Measurements from ENCODE around the gene NRXN2.

NRXN2 gene

GRCh38 chr11:64723117-64723906 lies at the start of gene NRXN2:
NRXN2 (minus strand) TSS chr11:64723197; CDS start chr11:64713699, 9,498 bp downstream.
- DNase-seq (ENCODE audit: low read depth in 3 of 3), result peak; percentile 74 to 87 (median 83)

DNA sequence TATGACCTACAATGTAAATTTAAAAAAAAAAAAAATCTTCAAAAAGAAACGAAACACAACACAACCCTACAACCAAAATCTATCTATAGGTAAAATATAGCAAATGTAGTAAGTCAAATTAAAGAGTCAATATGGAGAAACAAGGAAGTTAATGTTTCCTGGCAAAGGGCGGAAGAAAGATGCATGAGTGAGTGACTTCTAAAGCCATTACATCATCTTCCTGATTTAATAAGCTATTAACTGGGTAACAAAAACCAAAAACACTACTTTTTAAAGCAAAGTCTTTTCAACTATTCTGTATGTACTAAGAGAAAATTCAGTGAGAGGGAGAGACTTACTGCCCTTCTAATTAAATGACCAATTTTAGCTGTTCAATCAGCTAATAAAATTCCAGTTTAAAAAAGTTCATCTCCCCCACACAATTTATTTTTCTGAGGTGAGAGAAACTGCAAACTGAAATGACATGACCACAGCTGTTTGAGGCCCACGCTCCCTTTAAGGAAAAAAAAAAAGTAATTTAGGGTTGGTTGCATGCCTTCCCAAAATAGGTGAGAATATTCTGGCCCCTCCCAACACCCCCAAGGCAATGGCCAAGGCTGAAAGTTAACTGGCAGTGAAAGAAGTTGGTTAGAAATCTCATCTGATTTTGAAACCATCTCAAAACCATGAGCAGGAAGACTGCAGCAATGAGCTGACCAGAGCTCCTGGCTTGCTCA lies 49.5 kb upstream of the NRXN2 start:
- DNase-seq (ENCODE audit: low read depth in 3 of 3), result no peak

DNA sequence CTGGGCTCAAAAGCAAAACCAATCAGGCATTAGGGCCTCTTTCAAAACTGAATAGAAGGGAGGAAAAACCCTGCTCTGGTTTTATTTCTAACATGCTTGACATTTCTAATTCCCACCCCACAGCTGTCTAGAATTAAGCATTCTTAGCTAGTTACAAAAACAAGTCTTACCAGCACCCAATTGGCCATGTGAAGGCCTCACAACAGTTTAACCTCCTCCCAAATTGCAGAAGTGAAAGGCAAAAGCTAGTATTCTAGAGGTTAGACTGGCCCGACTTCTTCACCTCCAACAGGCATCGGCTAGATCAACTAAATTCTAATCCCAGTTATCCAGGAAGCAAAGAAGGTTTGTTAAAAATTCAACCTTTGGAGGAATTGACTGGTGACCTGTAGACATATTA lies 48.9 kb upstream of the NRXN2 start:
- no peak for DNase-seq (ENCODE audit: low read depth in 3 of 3)

GRCh38 chr11:64770120-64770519 lies 47.1 kb upstream of the NRXN2 start:
- no peak for DNase-seq (ENCODE audit: low read depth in 3 of 3)

DNA sequence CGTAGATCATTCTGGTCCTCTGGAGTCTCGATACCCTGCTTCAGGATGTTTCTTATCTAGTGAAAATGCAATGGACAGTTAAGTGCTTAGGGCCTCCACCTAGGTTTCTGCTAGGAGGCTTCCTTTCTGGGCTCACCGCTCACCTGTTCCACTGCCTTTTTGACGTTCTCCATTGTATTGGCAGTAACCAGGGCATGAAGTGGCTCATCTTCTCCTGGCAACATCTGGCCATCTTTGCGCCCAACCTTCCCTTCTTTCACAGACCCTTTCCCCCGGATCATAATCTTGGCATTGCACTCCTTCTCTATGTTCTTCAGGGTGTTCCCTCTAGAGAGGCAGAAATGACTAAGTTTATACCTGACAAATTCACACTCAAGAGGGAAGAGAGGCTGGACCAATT lies 46.3 kb upstream of the NRXN2 start:
- no peak for DNase-seq (ENCODE audit: low read depth in 3 of 3)

GRCh38 chr11:64768300-64768694 lies 45.3 kb upstream of the NRXN2 start:
- DNase-seq (ENCODE audit: low read depth in 3 of 3), result no peak

GRCh38 chr11:64767344-64768299 lies 44.6 kb upstream of the NRXN2 start:
- DNase-seq (ENCODE audit: low read depth in 3 of 3), result peak; percentile 65 to 76 (median 74)

DNA sequence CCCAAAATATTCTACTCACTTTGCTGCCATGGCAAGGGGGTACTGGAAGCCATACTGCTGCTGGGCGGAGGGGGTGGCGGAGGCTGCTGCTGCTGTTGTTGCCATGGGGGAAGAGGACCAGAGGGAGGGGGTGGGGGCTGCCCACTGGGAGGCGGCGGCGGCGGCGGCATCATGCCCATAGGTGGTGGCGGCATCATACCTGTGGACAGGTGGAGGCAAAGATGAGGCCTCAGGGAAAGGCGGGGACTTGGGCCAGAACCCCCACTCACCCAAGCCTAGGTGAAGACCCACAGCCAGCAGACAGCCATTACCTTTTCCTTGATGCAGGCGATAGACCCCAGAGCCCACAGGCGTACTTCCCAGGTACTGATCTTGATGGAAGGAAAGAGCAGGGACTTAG lies 43.9 kb upstream of the NRXN2 start:
- DNase-seq (ENCODE audit: low read depth in 3 of 3), result no peak

GRCh38 chr11:64765851-64766665 lies 43.1 kb upstream of the NRXN2 start:
- DNase-seq (ENCODE audit: low read depth in 3 of 3), result no peak

- DNase-seq (ENCODE audit: low read depth in 3 of 3), result no peak
Observed at GRCh38 chr11:64765291-64765850, 42.4 kb upstream of the NRXN2 start.

DNA sequence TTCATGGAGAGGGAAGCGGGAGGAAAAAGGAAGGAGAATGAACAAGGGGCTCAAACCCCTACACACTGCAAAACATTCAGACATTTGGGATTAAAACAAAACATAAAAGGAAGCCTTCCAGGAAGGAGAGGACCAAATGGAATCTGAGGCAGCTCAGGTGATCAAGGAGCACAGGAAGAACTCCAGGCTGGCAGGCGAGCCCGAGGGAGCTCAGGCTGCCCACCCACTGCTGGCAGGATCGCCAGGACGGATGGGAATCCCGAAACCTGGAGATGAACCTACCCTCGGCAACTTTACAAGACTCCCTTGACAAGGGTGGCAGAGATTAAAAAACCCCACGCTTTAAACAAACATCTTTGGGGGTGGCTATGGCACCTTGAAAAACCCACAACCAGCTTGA lies 41.8 kb upstream of the NRXN2 start:
- no peak for DNase-seq (ENCODE audit: low read depth in 3 of 3)

GRCh38 chr11:64764040-64764611 lies 41.1 kb upstream of the NRXN2 start:
- DNase-seq (ENCODE audit: low read depth in 3 of 3), result no peak

- no peak for DNase-seq (ENCODE audit: low read depth in 3 of 3)
Observed at GRCh38 chr11:64763526-64764039, 40.6 kb upstream of the NRXN2 start.

- DNase-seq (ENCODE audit: low read depth in 3 of 3), result no peak
Observed at GRCh38 chr11:64762674-64763525, 39.9 kb upstream of the NRXN2 start.

GRCh38 chr11:64762277-64762673 lies 39.3 kb upstream of the NRXN2 start:
- no peak for DNase-seq (ENCODE audit: low read depth in 3 of 3)

DNA sequence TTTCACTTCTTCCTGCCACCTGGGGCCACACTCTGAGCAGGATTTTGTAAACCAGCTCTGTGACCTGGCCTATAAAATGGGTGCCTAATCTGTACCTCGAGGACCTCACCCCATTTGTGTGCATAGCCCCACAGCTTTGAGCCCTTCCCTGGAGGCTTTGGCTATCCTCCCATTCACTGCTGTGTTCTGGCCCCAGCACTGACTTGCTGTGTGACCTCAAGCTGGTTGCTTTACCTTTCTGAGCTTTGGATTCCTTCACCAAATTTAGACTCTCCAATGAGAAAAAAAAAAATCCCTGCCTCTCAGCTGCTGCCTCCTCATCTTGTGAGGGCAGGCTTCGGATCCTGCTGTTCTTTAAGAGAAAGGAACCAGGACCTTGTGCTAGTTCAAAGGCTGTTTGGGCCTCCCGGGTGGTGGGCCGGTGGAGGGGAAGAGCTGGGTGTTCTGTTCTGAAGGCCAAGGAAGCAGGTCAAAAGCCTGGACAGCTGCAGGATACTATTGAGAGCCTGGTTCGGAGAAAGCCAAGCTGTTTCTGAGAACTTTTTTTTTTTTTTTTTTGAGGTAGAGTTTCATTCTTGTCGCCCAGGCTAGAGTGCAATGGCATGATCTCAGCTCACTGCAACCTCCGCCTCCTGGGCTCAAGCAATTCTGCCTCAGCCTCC lies 37.9 kb upstream of the NRXN2 start:
- DNase-seq (ENCODE audit: low read depth in 3 of 3), result no peak

GRCh38 chr11:64759722-64760719 lies 37.0 kb upstream of the NRXN2 start, which contains the start of gene PYGM:
PYGM (minus strand) TSS chr11:64759974; CDS start chr11:64759898, 76 bp downstream.
- no peak for DNase-seq (ENCODE audit: low read depth in 3 of 3)
